ENCODE data around the gene RING1.

Gene RING1

DNA sequence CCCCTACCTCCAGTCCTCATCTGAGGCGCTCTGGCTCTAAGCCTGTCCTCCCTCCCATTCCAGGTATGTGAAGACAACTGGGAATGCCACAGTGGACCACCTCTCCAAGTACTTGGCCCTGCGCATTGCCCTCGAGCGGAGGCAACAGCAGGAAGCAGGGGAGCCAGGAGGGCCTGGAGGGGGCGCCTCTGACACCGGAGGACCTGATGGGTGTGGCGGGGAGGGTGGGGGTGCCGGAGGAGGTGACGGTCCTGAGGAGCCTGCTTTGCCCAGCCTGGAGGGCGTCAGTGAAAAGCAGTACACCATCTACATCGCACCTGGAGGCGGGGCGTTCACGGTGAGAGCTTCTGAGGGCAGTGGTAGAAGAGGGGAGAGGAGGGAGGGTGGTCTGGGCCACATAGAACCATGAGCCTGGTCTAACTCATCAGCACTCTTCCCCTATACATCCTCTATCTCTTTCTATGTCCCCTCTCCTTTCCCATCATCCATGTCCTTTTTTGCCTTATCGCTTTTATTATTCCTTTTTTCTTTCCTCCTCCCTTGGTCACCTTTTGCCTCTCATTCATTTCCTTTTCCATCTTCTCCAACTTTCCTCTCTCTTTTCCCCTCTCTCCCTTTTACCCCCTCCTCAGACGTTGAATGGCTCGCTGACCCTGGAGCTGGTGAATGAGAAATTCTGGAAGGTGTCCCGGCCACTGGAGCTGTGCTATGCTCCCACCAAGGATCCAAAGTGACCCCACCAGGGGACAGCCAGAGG, 3.5 kb downstream of the RING1 start:
- peaks cover 57% of the 10 kb centered on the region for H3K27me3 Mint-ChIP-seq (ENCODE audit: low read depth, poor library complexity)
- peaks cover 22% of the 10 kb centered on the region for H3K36me3 Mint-ChIP-seq (ENCODE audit: low read depth)
- no peak overlapping the region for H3K27ac Mint-ChIP-seq
- peaks cover 72% of the 10 kb centered on the region for H3K4me1 Mint-ChIP-seq
- no peaks in the 10 kb centered on the region for H3K9me3 Mint-ChIP-seq
- DNase-seq, result no peak
- H3K4me3 Mint-ChIP-seq, result peak overlapping the region; percentile 56
- TF ChIP-seq CTCF (IDR thresholded peaks at IDR 0.05), result no peak

DNA sequence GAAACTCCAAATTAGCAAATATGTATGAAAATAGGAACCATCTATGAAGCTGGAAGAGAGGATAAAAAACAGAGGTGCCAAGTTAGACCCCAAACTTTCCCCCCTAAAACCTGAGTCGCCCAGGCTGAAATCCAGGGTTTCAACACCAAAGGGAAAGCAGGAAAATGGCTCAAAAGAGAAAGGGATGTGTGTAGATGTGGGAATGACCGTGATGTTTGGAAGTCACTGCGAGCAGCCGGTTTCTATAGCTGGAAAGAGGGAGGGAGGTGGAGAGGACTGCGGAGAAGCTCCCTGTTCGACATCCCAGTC, 4.5 kb downstream of the RING1 start:
- DNase-seq, result no peak
- peak overlapping the region; percentile 85 for H3K4me3 Mint-ChIP-seq
- no peak for TF ChIP-seq CTCF (IDR thresholded peaks at IDR 0.05)
- peaks cover 22% of the 10 kb centered on the region for H3K36me3 Mint-ChIP-seq (ENCODE audit: low read depth)
- peaks cover 72% of the 10 kb centered on the region for H3K4me1 Mint-ChIP-seq
- no peak overlapping the region for H3K27ac Mint-ChIP-seq
- H3K9me3 Mint-ChIP-seq, result no peaks in the 10 kb centered on the region
- peaks cover 66% of the 10 kb centered on the region for H3K27me3 Mint-ChIP-seq (ENCODE audit: low read depth, poor library complexity)

- H3K4me1 Mint-ChIP-seq, result peaks cover 72% of the 10 kb centered on the region
- DNase-seq, result peak; percentile 55
- peaks cover 72% of the 10 kb centered on the region for H3K27me3 Mint-ChIP-seq (ENCODE audit: low read depth, poor library complexity)
- peaks cover 22% of the 10 kb centered on the region for H3K36me3 Mint-ChIP-seq (ENCODE audit: low read depth)
- no peak for TF ChIP-seq CTCF (IDR thresholded peaks at IDR 0.05)
- H3K9me3 Mint-ChIP-seq, result no peaks in the 10 kb centered on the region
- H3K4me3 Mint-ChIP-seq, result peak overlapping the region; percentile 85
- H3K27ac Mint-ChIP-seq, result no peak overlapping the region
Measured at GRCh38 chr6:33213166-33213988, 5.1 kb downstream of the RING1 start.

DNA sequence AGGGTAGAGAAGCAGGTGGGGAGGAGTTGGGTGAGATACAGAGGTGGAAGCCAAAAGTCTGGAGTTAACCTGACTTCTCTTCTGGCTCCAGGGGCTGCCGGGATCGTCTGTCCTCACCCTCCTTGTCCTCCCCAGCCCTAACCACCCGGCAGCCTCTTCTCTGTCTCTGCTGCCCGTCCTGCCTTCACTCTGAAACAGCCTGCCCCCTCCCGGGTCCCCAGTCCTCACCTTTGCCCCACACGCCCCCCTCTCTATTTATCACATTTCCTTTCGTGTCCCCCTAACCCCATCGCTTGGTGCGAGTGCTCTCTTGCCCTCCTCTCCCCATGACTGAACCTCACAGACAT, 5.7 kb downstream of the RING1 start:
- Mint-ChIP-seq H3K9me3 (no peaks in the 10 kb centered on the region), H3K27ac (no peak overlapping the region), H3K4me3 (peak overlapping the region; percentile 85), H3K4me1 (peaks cover 68% of the 10 kb centered on the region), H3K36me3 (ENCODE audit: low read depth) (peaks cover 22% of the 10 kb centered on the region), H3K27me3 (ENCODE audit: low read depth, poor library complexity) (peaks cover 77% of the 10 kb centered on the region)
- TF ChIP-seq CTCF (IDR thresholded peaks at IDR 0.05), result no peak
- no peak for DNase-seq

GRCh38 chr6:33215271-33216116, 7.2 kb downstream of the RING1 start:
- peaks cover 10% of the 10 kb centered on the region for H3K36me3 Mint-ChIP-seq (ENCODE audit: low read depth)
- no peak for DNase-seq
- peaks cover 85% of the 10 kb centered on the region for H3K27me3 Mint-ChIP-seq (ENCODE audit: low read depth, poor library complexity)
- TF ChIP-seq CTCF (IDR thresholded peaks at IDR 0.05), result no peak
- H3K4me1 Mint-ChIP-seq, result peaks cover 52% of the 10 kb centered on the region
- peak overlapping the region; percentile 61 for H3K4me3 Mint-ChIP-seq
- H3K9me3 Mint-ChIP-seq, result no peaks in the 10 kb centered on the region
- H3K27ac Mint-ChIP-seq, result peak overlapping the region; percentile 13

Data from nephron progenitor cell (in vitro differentiated cells).